Thyroid gland (tissue), 4 donors: Measurements from ENCODE around the gene EMILIN3. TPM values are rescaled to one million over a fixed set of nuclear protein-coding genes. Genes with fewer than 3 reads are reported as not detected.
"Not testable (repeated sequence)": the region's sequence is repeated elsewhere in the genome, so short reads cannot be mapped to it uniquely, and the experiment has no call there.

Experiments used
- DNase-seq, 2 donors: peaks; one replicate each; pipeline ENCODE4 v3.0.0-alpha.2; 2019
- H3K27ac ChIP-seq, 3 donors: fragments of 200-600 bp; sonication (generic); 1 replicate in 2 of 3; 2 replicates in 1 of 3; pipeline ENCODE4 v1.5.1; 2016 to 2019; ENCODE audit warnings: mild to moderate bottlenecking in 1 of 3, moderate library complexity in 1 of 3
- H3K27me3 ChIP-seq: fragments of 200-600 bp; sonication (generic); one replicate; pipeline ENCODE4 v1.5.1; 2019
- H3K36me3 ChIP-seq, 2 donors: fragments of 200-600 bp; sonication (generic); one replicate each; pipeline ENCODE4 v1.5.1; 2016 to 2019
- H3K4me1 ChIP-seq, 2 donors: fragments of 200-600 bp; sonication (generic); one replicate each; pipeline ENCODE4 v1.5.1; 2017 to 2019
- H3K4me3 ChIP-seq, 3 donors: fragments of 200-600 bp; sonication (generic); replicated peaks in 1 of 3; 1 replicate in 2 of 3; 2 replicates in 1 of 3; pipeline ENCODE4 v1.5.1; 2016; ENCODE audit warnings: mild to moderate bottlenecking in 1 of 3
- H3K9me3 ChIP-seq: fragments of 200-600 bp; sonication (generic); one replicate; pipeline ENCODE4 v1.5.1; 2017
- POLR2A ChIP-seq, 2 donors: fragments of 450-650 bp; IDR thresholded peaks; one replicate each; pipeline ENCODE4 v1.6.1; 2017; ENCODE audit warnings: antibody characterized with exemption in 2 of 2, mild to moderate bottlenecking in 2 of 2, moderate library complexity in 1 of 2
- WGBS, 2 donors: methylation state at CpG; one replicate each; pipeline ENCODE4 v1.1.5; 2017; 5-methylcytosine and 5-hydroxymethylcytosine counted together
- intact Hi-C: fragments of 100-400 bp; cut with DNase I; formaldehyde crosslinking; loops from one replicate; pipeline ENCODE4 v1.15.1; 2023
- total RNA-seq, 4 donors: library from RNA; depleted of rRNA; stranded (reverse); fragments of >200 nt; gene quantifications; one replicate each; pipeline ENCODE4 v1.2.3, GENCODE V29; 2016
- TF ChIP-seq, protein P1 (sequence below), 6 experiments: fragments of 200-600 bp in 3 of 6; fragments of 450-650 bp in 3 of 6; sonication (generic) in 3 of 6; IDR thresholded peaks; one replicate each; pipeline ENCODE4 v1.5.1; 2016 to 2019; ENCODE audit warnings: antibody characterized with exemption in 6 of 6, mild to moderate bottlenecking in 2 of 6, inconsistent platforms in 1 of 6, moderate library complexity in 1 of 6

The EMILIN3 gene
- total RNA-seq, 4 donors from 2014 or later: 0.27 to 1.3 (median 0.61) TPM

DNA sequence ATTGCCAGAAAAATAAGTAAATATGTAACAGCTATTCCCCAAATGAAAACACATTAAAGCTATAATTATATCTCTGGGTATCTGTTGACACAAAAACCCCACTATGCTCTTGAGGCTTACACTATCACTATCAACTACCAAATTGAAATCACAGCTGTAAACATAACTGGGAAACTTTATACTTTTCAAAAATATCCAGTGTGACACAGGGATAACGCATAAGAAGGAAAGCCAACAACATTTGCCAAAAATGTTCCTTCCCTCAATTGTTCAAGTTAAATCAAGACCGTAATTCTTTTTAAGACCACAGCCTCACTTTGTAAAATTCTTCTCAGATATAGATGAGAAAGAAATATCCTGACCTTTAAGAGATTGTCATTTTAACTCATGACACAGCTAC lies 52.2 kb downstream of the EMILIN3 start:
- Histone ChIP-seq H3K4me3 (no peak overlapping the region), H3K27ac (peak overlapping the region in 1 of 3 donors; percentile 31), H3K27me3 (no peaks in the 10 kb centered on the region), H3K9me3 (no peaks in the 10 kb centered on the region), H3K4me1 (peaks cover 28 to 33% of the 10 kb centered on the region in 2 donors), H3K36me3 (no peaks in the 10 kb centered on the region)
- intact Hi-C loops: loop anchor here (10.0 kb wide), 1 partner anchor 60 kb away; no protein-coding TSS in a partner anchor
- no peak for DNase-seq
- TF ChIP-seq, protein P1, sequence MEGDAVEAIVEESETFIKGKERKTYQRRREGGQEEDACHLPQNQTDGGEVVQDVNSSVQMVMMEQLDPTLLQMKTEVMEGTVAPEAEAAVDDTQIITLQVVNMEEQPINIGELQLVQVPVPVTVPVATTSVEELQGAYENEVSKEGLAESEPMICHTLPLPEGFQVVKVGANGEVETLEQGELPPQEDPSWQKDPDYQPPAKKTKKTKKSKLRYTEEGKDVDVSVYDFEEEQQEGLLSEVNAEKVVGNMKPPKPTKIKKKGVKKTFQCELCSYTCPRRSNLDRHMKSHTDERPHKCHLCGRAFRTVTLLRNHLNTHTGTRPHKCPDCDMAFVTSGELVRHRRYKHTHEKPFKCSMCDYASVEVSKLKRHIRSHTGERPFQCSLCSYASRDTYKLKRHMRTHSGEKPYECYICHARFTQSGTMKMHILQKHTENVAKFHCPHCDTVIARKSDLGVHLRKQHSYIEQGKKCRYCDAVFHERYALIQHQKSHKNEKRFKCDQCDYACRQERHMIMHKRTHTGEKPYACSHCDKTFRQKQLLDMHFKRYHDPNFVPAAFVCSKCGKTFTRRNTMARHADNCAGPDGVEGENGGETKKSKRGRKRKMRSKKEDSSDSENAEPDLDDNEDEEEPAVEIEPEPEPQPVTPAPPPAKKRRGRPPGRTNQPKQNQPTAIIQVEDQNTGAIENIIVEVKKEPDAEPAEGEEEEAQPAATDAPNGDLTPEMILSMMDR (IDR thresholded peaks at IDR 0.05): no peak
- TF ChIP-seq POLR2A (IDR thresholded peaks at IDR 0.05): no peak
- 69 to 76% methylated on average over 2 of the region's 2 CpGs for WGBS, 2 donors

DNA sequence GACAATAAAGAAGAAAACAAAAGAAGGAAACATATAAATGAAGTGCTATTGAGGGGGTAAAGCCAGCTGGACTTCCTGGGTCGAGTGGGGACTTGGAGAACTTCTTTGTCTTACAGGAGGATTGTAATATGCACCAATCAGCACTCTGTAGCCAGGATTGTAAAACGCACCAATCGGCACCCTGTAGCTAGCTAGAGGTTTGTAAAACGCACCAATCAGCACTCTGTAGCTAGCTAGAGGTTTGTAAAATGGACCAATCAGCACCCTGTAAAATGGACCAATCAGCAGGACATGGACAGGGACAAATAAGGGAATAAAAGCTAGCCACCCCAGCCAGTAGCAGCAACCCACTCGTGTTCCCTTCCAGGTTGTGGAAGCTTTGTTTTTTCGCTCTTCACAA lies 54.6 kb downstream of the EMILIN3 start:
- intact Hi-C loops: loop anchor here (10.0 kb wide), 1 partner anchor 57 kb away; no protein-coding TSS in a partner anchor
- WGBS, 2 donors: 93 to 94% methylated on average over 6 of the region's 6 CpGs
- H3K36me3 ChIP-seq, H3K9me3 ChIP-seq, H3K27ac ChIP-seq, H3K27me3 ChIP-seq, H3K4me3 ChIP-seq, DNase-seq: not testable (repeated sequence)
- H3K4me1 ChIP-seq: peaks cover 40 to 43% of the 10 kb centered on the region in 2 donors

Other genes with a start within 250 kb of the EMILIN3 start
- gene PLCG1, start 229.3 kb downstream of the EMILIN3 start, total RNA-seq: 100 to 1,000 TPM; 146 to 252 (median 164) TPM
- gene ZHX3, start 49.1 kb downstream of the EMILIN3 start, total RNA-seq: 10 to 100 TPM; 57.8 to 74.8 (median 60.5) TPM
- 10 to 100 TPM; 33.5 to 53.5 (median 42.1) TPM for gene LPIN3, start 26.0 kb downstream of the EMILIN3 start, total RNA-seq